Natural killer cell treated with Interleukin-12 subunit alpha and Interleukin-12 subunit beta and Interleukin-15 and Interleukin-18, amount 100 ng/mL, for 72 hours (primary cell): ENCODE results near the gene CLIP1. TPM values are rescaled to one million over a fixed set of nuclear protein-coding genes. Genes with fewer than 3 reads are reported as not detected.
A peak's percentile ranks its signal among the peaks of the same experiment; 100 is the strongest.
"Not testable (repeated sequence)": the region's sequence is repeated elsewhere in the genome, so short reads cannot be mapped to it uniquely, and the experiment has no call there.

Experiments used
- ATAC-seq, 2 donors: fragments of 150-1000 bp; cut with Tn5 transposase in 1 of 2; sonication (Bioruptor Pico), chemical (Tn5 transposase) in 1 of 2; 2 replicates each; pipeline ENCODE4 v1.10.0; 2021
- DNase-seq: peaks from one replicate; pipeline ENCODE4 v3.0.0; 2022; ENCODE audit warnings: low spot score
- H3K27ac Mint-ChIP-seq, 2 donors: 1 replicate in 1 of 2; 2 replicates in 1 of 2; pipeline ENCODE4 v1.8.0; 2022; ENCODE audit warnings: mixed read lengths in 2 of 2, mild to moderate bottlenecking in 1 of 2, moderate library complexity in 1 of 2
- H3K27me3 Mint-ChIP-seq, 2 donors: 1 replicate in 1 of 2; 2 replicates in 1 of 2; pipeline ENCODE4 v1.8.0; 2022; ENCODE audit warnings: mixed read lengths in 2 of 2
- H3K36me3 Mint-ChIP-seq: one replicate; pipeline ENCODE4 v1.8.0; 2022; ENCODE audit warnings: mixed read lengths
- H3K4me1 Mint-ChIP-seq, 2 donors: 1 replicate in 1 of 2; 2 replicates in 1 of 2; pipeline ENCODE4 v1.8.0; 2022; ENCODE audit warnings: low read depth in 2 of 2, mixed read lengths in 2 of 2, mild to moderate bottlenecking in 1 of 2
- H3K4me3 Mint-ChIP-seq: one replicate; pipeline ENCODE4 v1.8.0; 2022; ENCODE audit warnings: mixed read lengths
- H3K9me3 Mint-ChIP-seq: 2 replicates; pipeline ENCODE4 v1.8.0; 2022; ENCODE audit warnings: mixed read lengths
- total RNA-seq, 2 donors: library from RNA; stranded (reverse); gene quantifications; one replicate each; pipeline ENCODE4 v1.2.3, GENCODE V29; 2022

The CLIP1 gene
- 100 to 1,000 TPM in 1 of 2 donors, 10 to 100 TPM in 1; 75.4 to 108 TPM for total RNA-seq

GRCh38 chr12:122421821-122422729, at the start of gene CLIP1:
CLIP1 (minus strand) TSS chr12:122422669; CDS start chr12:122380452, 42,217 bp downstream.
- no peaks in the 10 kb centered on the region for H3K36me3 Mint-ChIP-seq
- H3K27me3 Mint-ChIP-seq, result no peaks in the 10 kb centered on the region
- H3K4me3 Mint-ChIP-seq, result peak within 1 kb of the TSS; percentile 96
- no peaks in the 10 kb centered on the region for H3K9me3 Mint-ChIP-seq
- peaks cover 20 to 24% of the 10 kb centered on the region in 2 donors for H3K4me1 Mint-ChIP-seq
- H3K27ac Mint-ChIP-seq, result peak within 1 kb of the TSS; percentile 87 to 94
- ATAC-seq, result peak; percentile 85 to 89
- DNase-seq, result peak; percentile 68

GRCh38 chr12:122471324-122472226, 49.1 kb upstream of the CLIP1 start:
- H3K27ac Mint-ChIP-seq, result peak overlapping the region in 1 of 2 donors; percentile 43
- peak in 1 of 2 donors; percentile 65 for ATAC-seq
- H3K27me3 Mint-ChIP-seq, result no peaks in the 10 kb centered on the region
- no peak for DNase-seq
- no peak overlapping the region for H3K4me3 Mint-ChIP-seq
- no peaks in the 10 kb centered on the region for H3K9me3 Mint-ChIP-seq
- H3K4me1 Mint-ChIP-seq, result peaks cover 5 to 13% of the 10 kb centered on the region in 2 donors
- peaks cover 23% of the 10 kb centered on the region for H3K36me3 Mint-ChIP-seq

GRCh38 chr12:122470576-122470975, 48.1 kb upstream of the CLIP1 start:
- not testable (repeated sequence) for H3K4me3 Mint-ChIP-seq, H3K4me1 Mint-ChIP-seq, ATAC-seq, H3K27me3 Mint-ChIP-seq, H3K27ac Mint-ChIP-seq, DNase-seq, H3K9me3 Mint-ChIP-seq
- H3K36me3 Mint-ChIP-seq, result peaks cover 13% of the 10 kb centered on the region

GRCh38 chr12:122469856-122470255, 47.4 kb upstream of the CLIP1 start:
- H3K27ac Mint-ChIP-seq, H3K9me3 Mint-ChIP-seq, H3K4me1 Mint-ChIP-seq, DNase-seq, ATAC-seq, H3K27me3 Mint-ChIP-seq, H3K4me3 Mint-ChIP-seq, H3K36me3 Mint-ChIP-seq: not testable (repeated sequence)

- Mint-ChIP-seq H3K4me3 (no peak overlapping the region), H3K27ac (no peak overlapping the region), H3K36me3 (no peaks in the 10 kb centered on the region), H3K9me3 (no peaks in the 10 kb centered on the region), H3K27me3 (no peaks in the 10 kb centered on the region), H3K4me1 (peaks cover 5 to 6% of the 10 kb centered on the region in 2 donors)
- DNase-seq (no peak), ATAC-seq (no peak)
Measured at GRCh38 chr12:122467983-122468382, 45.5 kb upstream of the CLIP1 start.

- not testable (repeated sequence) for H3K27me3 Mint-ChIP-seq, H3K4me1 Mint-ChIP-seq, H3K27ac Mint-ChIP-seq, DNase-seq, H3K4me3 Mint-ChIP-seq, H3K36me3 Mint-ChIP-seq, ATAC-seq, H3K9me3 Mint-ChIP-seq
Measured at GRCh38 chr12:122464317-122465042, 42.0 kb upstream of the CLIP1 start.

GRCh38 chr12:122460641-122461040, 38.2 kb upstream of the CLIP1 start:
- ATAC-seq (no peak), DNase-seq (no peak)
- Mint-ChIP-seq H3K4me3 (no peak overlapping the region), H3K27me3 (no peaks in the 10 kb centered on the region), H3K27ac (no peak overlapping the region), H3K9me3 (no peaks in the 10 kb centered on the region), H3K4me1 (peaks cover 0 to 2% of the 10 kb centered on the region in 2 donors), H3K36me3 (no peaks in the 10 kb centered on the region)

- ATAC-seq (no peak), DNase-seq (no peak)
- Mint-ChIP-seq H3K27me3 (no peaks in the 10 kb centered on the region), H3K27ac (no peak overlapping the region), H3K36me3 (no peaks in the 10 kb centered on the region), H3K9me3 (no peaks in the 10 kb centered on the region), H3K4me1 (peaks cover 0 to 2% of the 10 kb centered on the region in 2 donors), H3K4me3 (no peak overlapping the region)
Measured at GRCh38 chr12:122460061-122460460, 37.6 kb upstream of the CLIP1 start.

- Mint-ChIP-seq H3K9me3 (no peaks in the 10 kb centered on the region), H3K4me3 (no peak overlapping the region), H3K4me1 (peaks cover under 1 to 5% of the 10 kb centered on the region in 2 donors), H3K27ac (no peak overlapping the region), H3K36me3 (no peaks in the 10 kb centered on the region), H3K27me3 (no peaks in the 10 kb centered on the region)
- ATAC-seq, result no peak
- DNase-seq, result no peak
Measured at GRCh38 chr12:122459211-122459610, 36.7 kb upstream of the CLIP1 start.

- Mint-ChIP-seq H3K9me3 (no peaks in the 10 kb centered on the region), H3K4me1 (peaks cover 9 to 13% of the 10 kb centered on the region in 2 donors), H3K27ac (no peak overlapping the region), H3K36me3 (no peaks in the 10 kb centered on the region), H3K4me3 (no peak overlapping the region), H3K27me3 (no peaks in the 10 kb centered on the region)
- ATAC-seq, result no peak
- no peak for DNase-seq
Measured at GRCh38 chr12:122458105-122459035, 35.9 kb upstream of the CLIP1 start.

- no peaks in the 10 kb centered on the region for H3K27me3 Mint-ChIP-seq
- no peak for DNase-seq
- no peak for ATAC-seq
- peaks cover 17 to 21% of the 10 kb centered on the region in 2 donors for H3K4me1 Mint-ChIP-seq
- H3K4me3 Mint-ChIP-seq, result no peak overlapping the region
- no peaks in the 10 kb centered on the region for H3K36me3 Mint-ChIP-seq
- H3K27ac Mint-ChIP-seq, result no peak overlapping the region
- H3K9me3 Mint-ChIP-seq, result no peaks in the 10 kb centered on the region
Measured at GRCh38 chr12:122457627-122458026, 35.2 kb upstream of the CLIP1 start.

- Mint-ChIP-seq H3K4me1 (peaks cover 23% of the 10 kb centered on the region in 2 donors), H3K27me3 (no peaks in the 10 kb centered on the region), H3K4me3 (no peak overlapping the region), H3K36me3 (no peaks in the 10 kb centered on the region), H3K9me3 (no peaks in the 10 kb centered on the region), H3K27ac (peak overlapping the region; percentile 94 to 98)
- ATAC-seq, result no peak
- no peak for DNase-seq
Measured at GRCh38 chr12:122454739-122455138, 32.3 kb upstream of the CLIP1 start.
